HepG2 (cell line): ENCODE data around the gene NUDT17. TPM values are rescaled to one million over a fixed set of nuclear protein-coding genes. Genes with fewer than 3 reads are reported as not detected.

ENCODE experiments used
- GATA4 ChIP-seq: sonication (generic); IDR thresholded peaks from 2 replicates; pipeline ENCODE4 v1.6.1; 2016; ENCODE audit warnings: antibody characterized with exemption, low read depth, borderline replicate concordance
- KDM4B ChIP-seq: sonication (generic); formaldehyde crosslinking; IDR thresholded peaks from 2 replicates; pipeline ENCODE4 v1.4.0; 2020; ENCODE audit warnings: missing genetic modification reagents
- KLF12 ChIP-seq: sonication (generic); formaldehyde crosslinking; IDR thresholded peaks from 2 replicates; pipeline ENCODE4 v1.4.0; 2020; ENCODE audit warnings: missing genetic modification reagents, borderline replicate concordance
- MEF2D ChIP-seq: sonication (generic); formaldehyde crosslinking; IDR thresholded peaks from 2 replicates; pipeline ENCODE4 v1.5.1; 2020; ENCODE audit warnings: mild to moderate bottlenecking, missing genetic modification reagents
- RELA ChIP-seq: sonication (generic); formaldehyde crosslinking; IDR thresholded peaks from 2 replicates; pipeline ENCODE4 v1.4.0; 2020; ENCODE audit warnings: missing genetic modification reagents
- SP1 ChIP-seq, 2 experiments: fragments of 450-650 bp in 1 of 2; sonication (generic) in 1 of 2; formaldehyde crosslinking in 1 of 2; IDR thresholded peaks; 2 replicates each; pipeline versions ENCODE4 v1.4.0 to v1.6.1; 2016 to 2020; ENCODE audit warnings: missing genetic modification reagents in 1 of 2
- ZNF101 ChIP-seq: sonication (generic); formaldehyde crosslinking; IDR thresholded peaks from 2 replicates; pipeline ENCODE4 v1.4.0; 2020; ENCODE audit warnings: mild to moderate bottlenecking, low read depth, missing genetic modification reagents, borderline replicate concordance
- ZNF20 ChIP-seq: sonication (generic); formaldehyde crosslinking; IDR thresholded peaks from 2 replicates; pipeline ENCODE4 v1.4.0; 2020; ENCODE audit warnings: mild to moderate bottlenecking, moderate library complexity, missing genetic modification reagents
- ZNF34 ChIP-seq: sonication (generic); formaldehyde crosslinking; IDR thresholded peaks from 2 replicates; pipeline ENCODE4 v1.4.0; 2020; ENCODE audit warnings: mild to moderate bottlenecking, missing genetic modification reagents, borderline replicate concordance
- ZNF343 ChIP-seq: sonication (generic); formaldehyde crosslinking; IDR thresholded peaks from 2 replicates; pipeline ENCODE4 v1.4.0; 2020; ENCODE audit warnings: mild to moderate bottlenecking, missing genetic modification reagents
- ZNF619 ChIP-seq: sonication (generic); formaldehyde crosslinking; IDR thresholded peaks from 2 replicates; pipeline ENCODE4 v1.4.0; 2020; ENCODE audit warnings: mild to moderate bottlenecking, missing genetic modification reagents
- polyA plus RNA-seq, 8 experiments: library from polyadenylated mRNA; depleted of rRNA in 3 of 8; stranded (reverse) in 7 of 8; unstranded in 1 of 8; fragments of >200 nt; fragmentation: Illumina TruSeq in 4 of 8; extraction: Trizol in 4 of 8; gene quantifications; 2 replicates each; pipeline versions ENCODE4 v1.2.1 to v1.2.3, GENCODE V29; 2011 to 2016; ENCODE audit warnings: low read depth in 4 of 8, missing spikeins in 1 of 8, mixed read lengths in 1 of 8; ENCODE audit not compliant: insufficient read depth in 1 of 8
- total RNA-seq, 5 experiments: library from RNA; depleted of rRNA; stranded (reverse); fragments of >200 nt; fragmentation: Illumina TruSeq; extraction: Trizol; gene quantifications; 2 replicates each; pipeline ENCODE4 v1.2.3, GENCODE V29; 2016; ENCODE audit warnings: low read depth in 1 of 5
- TF ChIP-seq, protein P1 (sequence below): sonication (generic); formaldehyde crosslinking; IDR thresholded peaks from 2 replicates; pipeline ENCODE4 v1.9.0; 2021; ENCODE audit warnings: mild to moderate bottlenecking, missing genetic modification reagents
- TF ChIP-seq, protein P2 (sequence below): sonication (generic); formaldehyde crosslinking; IDR thresholded peaks from 2 replicates; pipeline ENCODE4 v1.5.1; 2020; ENCODE audit warnings: missing genetic modification reagents, mild to moderate bottlenecking, borderline replicate concordance
- TF ChIP-seq, protein P3 (sequence below): IDR thresholded peaks from 2 replicates; pipeline ENCODE4 v1.6.1; 2016; ENCODE audit warnings: low read depth, missing genetic modification reagents, missing compliant biosample characterization

NUDT17 gene
- total and polyA plus RNA-seq, 2 of the 13 experiments (the other 11 are each of a cell fraction or from before 2014, with no cell fraction given) = 2.6 to 5.8 TPM

DNA sequence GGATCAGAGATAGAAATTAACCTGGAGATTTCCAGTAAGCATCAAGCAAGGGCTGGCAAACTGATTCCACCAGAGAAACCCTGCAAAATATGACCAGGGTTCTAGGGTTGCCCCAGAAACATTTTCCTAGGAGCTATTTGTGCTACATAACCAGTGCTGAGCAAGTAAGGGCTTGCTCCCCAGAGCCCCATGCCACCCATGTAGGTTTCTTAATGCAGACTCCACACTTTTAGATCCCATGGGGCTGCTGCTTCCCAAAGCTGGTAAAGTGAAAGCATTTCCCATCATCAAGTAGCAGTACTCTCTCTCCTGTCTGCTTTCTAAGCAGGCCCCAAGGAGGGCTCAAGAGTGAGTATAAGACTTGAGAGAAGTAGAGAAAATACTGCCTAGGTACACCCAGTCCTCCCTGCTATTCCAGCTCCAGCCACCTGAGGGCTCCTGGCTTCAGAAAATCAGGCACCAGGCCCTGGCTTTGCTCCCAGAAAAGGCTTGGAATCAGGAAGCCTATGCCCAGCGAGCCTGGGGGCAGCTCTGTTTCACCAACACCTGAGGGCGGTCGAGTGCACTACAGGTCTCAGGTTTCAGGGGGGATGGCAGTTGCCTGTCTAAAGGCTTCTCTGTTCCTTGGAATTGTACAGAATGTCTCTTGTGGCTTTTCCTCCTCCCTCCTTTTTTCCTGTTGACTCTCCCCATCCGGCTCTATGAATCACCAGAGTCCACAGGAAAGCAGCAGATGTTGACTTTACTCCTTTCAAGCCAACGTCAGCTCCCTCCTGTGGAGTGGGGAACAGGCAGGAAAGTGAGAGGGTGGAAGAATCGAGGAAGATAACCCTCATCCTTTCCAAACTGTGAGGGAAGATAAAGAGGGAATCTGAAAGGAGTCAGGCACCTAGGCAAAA lies 46.4 kb downstream of the NUDT17 start (continued):
- TF ChIP-seq, protein P1, sequence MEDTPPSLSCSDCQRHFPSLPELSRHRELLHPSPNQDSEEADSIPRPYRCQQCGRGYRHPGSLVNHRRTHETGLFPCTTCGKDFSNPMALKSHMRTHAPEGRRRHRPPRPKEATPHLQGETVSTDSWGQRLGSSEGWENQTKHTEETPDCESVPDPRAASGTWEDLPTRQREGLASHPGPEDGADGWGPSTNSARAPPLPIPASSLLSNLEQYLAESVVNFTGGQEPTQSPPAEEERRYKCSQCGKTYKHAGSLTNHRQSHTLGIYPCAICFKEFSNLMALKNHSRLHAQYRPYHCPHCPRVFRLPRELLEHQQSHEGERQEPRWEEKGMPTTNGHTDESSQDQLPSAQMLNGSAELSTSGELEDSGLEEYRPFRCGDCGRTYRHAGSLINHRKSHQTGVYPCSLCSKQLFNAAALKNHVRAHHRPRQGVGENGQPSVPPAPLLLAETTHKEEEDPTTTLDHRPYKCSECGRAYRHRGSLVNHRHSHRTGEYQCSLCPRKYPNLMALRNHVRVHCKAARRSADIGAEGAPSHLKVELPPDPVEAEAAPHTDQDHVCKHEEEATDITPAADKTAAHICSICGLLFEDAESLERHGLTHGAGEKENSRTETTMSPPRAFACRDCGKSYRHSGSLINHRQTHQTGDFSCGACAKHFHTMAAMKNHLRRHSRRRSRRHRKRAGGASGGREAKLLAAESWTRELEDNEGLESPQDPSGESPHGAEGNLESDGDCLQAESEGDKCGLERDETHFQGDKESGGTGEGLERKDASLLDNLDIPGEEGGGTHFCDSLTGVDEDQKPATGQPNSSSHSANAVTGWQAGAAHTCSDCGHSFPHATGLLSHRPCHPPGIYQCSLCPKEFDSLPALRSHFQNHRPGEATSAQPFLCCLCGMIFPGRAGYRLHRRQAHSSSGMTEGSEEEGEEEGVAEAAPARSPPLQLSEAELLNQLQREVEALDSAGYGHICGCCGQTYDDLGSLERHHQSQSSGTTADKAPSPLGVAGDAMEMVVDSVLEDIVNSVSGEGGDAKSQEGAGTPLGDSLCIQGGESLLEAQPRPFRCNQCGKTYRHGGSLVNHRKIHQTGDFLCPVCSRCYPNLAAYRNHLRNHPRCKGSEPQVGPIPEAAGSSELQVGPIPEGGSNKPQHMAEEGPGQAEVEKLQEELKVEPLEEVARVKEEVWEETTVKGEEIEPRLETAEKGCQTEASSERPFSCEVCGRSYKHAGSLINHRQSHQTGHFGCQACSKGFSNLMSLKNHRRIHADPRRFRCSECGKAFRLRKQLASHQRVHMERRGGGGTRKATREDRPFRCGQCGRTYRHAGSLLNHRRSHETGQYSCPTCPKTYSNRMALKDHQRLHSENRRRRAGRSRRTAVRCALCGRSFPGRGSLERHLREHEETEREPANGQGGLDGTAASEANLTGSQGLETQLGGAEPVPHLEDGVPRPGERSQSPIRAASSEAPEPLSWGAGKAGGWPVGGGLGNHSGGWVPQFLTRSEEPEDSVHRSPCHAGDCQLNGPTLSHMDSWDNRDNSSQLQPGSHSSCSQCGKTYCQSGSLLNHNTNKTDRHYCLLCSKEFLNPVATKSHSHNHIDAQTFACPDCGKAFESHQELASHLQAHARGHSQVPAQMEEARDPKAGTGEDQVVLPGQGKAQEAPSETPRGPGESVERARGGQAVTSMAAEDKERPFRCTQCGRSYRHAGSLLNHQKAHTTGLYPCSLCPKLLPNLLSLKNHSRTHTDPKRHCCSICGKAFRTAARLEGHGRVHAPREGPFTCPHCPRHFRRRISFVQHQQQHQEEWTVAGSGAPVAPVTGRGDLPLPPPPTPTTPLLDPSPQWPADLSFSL = no peak
- TF ChIP-seq SP1 (IDR thresholded peaks at IDR 0.05) (no peak), SP1 (CRISPR knock-in tag; IDR thresholded peaks at IDR 0.05) (no peak), ZNF20 (CRISPR knock-in tag) (no peak), MEF2D (CRISPR knock-in tag) (no peak; the same call in 1 of the 2 replicates), ZNF34 (CRISPR knock-in tag) (no peak), ZNF619 (peak; percentile 46), KDM4B (CRISPR knock-in tag) (peak; percentile 81; the same call in 1 of the 2 replicates), GATA4 (no peak), KLF12 (CRISPR knock-in tag) (no peak; the same call in 1 of the 2 replicates), ZNF343 (no peak; the same call in 1 of the 2 replicates), RELA (0 out of 2 replicates have a peak, but pooled peaks have one; percentile 23), ZNF101 (CRISPR knock-in tag) (no peak)
- TF ChIP-seq, protein P2, sequence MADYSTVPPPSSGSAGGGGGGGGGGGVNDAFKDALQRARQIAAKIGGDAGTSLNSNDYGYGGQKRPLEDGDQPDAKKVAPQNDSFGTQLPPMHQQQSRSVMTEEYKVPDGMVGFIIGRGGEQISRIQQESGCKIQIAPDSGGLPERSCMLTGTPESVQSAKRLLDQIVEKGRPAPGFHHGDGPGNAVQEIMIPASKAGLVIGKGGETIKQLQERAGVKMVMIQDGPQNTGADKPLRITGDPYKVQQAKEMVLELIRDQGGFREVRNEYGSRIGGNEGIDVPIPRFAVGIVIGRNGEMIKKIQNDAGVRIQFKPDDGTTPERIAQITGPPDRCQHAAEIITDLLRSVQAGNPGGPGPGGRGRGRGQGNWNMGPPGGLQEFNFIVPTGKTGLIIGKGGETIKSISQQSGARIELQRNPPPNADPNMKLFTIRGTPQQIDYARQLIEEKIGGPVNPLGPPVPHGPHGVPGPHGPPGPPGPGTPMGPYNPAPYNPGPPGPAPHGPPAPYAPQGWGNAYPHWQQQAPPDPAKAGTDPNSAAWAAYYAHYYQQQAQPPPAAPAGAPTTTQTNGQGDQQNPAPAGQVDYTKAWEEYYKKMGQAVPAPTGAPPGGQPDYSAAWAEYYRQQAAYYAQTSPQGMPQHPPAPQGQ (CRISPR knock-in tag) = no peak
- TF ChIP-seq, protein P3, sequence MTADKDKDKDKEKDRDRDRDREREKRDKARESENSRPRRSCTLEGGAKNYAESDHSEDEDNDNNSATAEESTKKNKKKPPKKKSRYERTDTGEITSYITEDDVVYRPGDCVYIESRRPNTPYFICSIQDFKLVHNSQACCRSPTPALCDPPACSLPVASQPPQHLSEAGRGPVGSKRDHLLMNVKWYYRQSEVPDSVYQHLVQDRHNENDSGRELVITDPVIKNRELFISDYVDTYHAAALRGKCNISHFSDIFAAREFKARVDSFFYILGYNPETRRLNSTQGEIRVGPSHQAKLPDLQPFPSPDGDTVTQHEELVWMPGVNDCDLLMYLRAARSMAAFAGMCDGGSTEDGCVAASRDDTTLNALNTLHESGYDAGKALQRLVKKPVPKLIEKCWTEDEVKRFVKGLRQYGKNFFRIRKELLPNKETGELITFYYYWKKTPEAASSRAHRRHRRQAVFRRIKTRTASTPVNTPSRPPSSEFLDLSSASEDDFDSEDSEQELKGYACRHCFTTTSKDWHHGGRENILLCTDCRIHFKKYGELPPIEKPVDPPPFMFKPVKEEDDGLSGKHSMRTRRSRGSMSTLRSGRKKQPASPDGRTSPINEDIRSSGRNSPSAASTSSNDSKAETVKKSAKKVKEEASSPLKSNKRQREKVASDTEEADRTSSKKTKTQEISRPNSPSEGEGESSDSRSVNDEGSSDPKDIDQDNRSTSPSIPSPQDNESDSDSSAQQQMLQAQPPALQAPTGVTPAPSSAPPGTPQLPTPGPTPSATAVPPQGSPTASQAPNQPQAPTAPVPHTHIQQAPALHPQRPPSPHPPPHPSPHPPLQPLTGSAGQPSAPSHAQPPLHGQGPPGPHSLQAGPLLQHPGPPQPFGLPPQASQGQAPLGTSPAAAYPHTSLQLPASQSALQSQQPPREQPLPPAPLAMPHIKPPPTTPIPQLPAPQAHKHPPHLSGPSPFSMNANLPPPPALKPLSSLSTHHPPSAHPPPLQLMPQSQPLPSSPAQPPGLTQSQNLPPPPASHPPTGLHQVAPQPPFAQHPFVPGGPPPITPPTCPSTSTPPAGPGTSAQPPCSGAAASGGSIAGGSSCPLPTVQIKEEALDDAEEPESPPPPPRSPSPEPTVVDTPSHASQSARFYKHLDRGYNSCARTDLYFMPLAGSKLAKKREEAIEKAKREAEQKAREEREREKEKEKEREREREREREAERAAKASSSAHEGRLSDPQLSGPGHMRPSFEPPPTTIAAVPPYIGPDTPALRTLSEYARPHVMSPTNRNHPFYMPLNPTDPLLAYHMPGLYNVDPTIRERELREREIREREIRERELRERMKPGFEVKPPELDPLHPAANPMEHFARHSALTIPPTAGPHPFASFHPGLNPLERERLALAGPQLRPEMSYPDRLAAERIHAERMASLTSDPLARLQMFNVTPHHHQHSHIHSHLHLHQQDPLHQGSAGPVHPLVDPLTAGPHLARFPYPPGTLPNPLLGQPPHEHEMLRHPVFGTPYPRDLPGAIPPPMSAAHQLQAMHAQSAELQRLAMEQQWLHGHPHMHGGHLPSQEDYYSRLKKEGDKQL (CRISPR knock-in tag) = no peak
